Esophagus squamous epithelium (tissue), 5 donors: Measurements from ENCODE around the gene RIPOR2. TPM values are rescaled to one million over a fixed set of nuclear protein-coding genes. Genes with fewer than 3 reads are reported as not detected.

Experiments used
- DNase-seq: peaks from one replicate; lab custom pipeline; 2025; lab: John Stamatoyannopoulos, UW
- H3K27ac ChIP-seq, 4 donors: fragments of 200-600 bp; sonication (generic); one replicate each; pipeline ENCODE4 v1.5.1; 2016 to 2019; ENCODE audit warnings: mild to moderate bottlenecking in 1 of 4
- H3K27me3 ChIP-seq, 4 donors: fragments of 200-600 bp; sonication (generic); 1 replicate in 3 of 4; 2 replicates in 1 of 4; pipeline versions ENCODE4 v1.5.1 to v1.6.0; 2017 to 2021; ENCODE audit warnings: antibody characterized with exemption in 1 of 4
- H3K36me3 ChIP-seq, 3 donors: fragments of 200-600 bp; sonication (generic); one replicate each; pipeline ENCODE4 v1.5.1; 2016 to 2019
- H3K4me1 ChIP-seq, 3 donors: fragments of 200-600 bp; sonication (generic); one replicate each; pipeline ENCODE4 v1.5.1; 2017 to 2019
- H3K4me3 ChIP-seq, 4 donors: fragments of 200-600 bp; sonication (generic); 1 replicate in 3 of 4; 2 replicates in 1 of 4; pipeline ENCODE4 v1.5.1; 2016 to 2019; ENCODE audit warnings: mild to moderate bottlenecking in 2 of 4, moderate library complexity in 1 of 4
- H3K9me3 ChIP-seq, 3 donors: fragments of 200-600 bp; sonication (generic); one replicate each; pipeline ENCODE4 v1.5.1; 2016 to 2019
- POLR2A ChIP-seq, 4 donors: fragments of 450-650 bp; IDR thresholded peaks; one replicate each; pipeline ENCODE4 v1.6.1; 2017; ENCODE audit warnings: antibody characterized with exemption in 4 of 4, mild to moderate bottlenecking in 4 of 4, moderate library complexity in 3 of 4
- WGBS, 2 donors: methylation state at CpG; one replicate each; pipeline ENCODE4 v1.1.5; 2018; 5-methylcytosine and 5-hydroxymethylcytosine counted together
- intact Hi-C: fragments of 100-400 bp; cut with DNase I; formaldehyde crosslinking; loops from one replicate; pipeline ENCODE4 v1.15.0; 2022
- total RNA-seq, 4 donors: library from RNA; depleted of rRNA; stranded (reverse); fragments of >200 nt; gene quantifications; one replicate each; pipeline ENCODE4 v1.1.0, GENCODE V29; 2016
- TF ChIP-seq, protein P1 (sequence below), 6 experiments: fragments of 450-650 bp in 4 of 6; fragments of 200-600 bp in 2 of 6; sonication (generic) in 2 of 6; IDR thresholded peaks; one replicate each; pipeline ENCODE4 v1.5.1; 2016 to 2019; ENCODE audit warnings: antibody characterized with exemption in 6 of 6, mild to moderate bottlenecking in 4 of 6, moderate library complexity in 4 of 6
- donor health status: DM: yes; HTN: yes; CAD: no.

The RIPOR2 gene
- total RNA-seq, 4 donors from 2014 or later = 0.83 to 4.4 (median 3.3) TPM

DNA sequence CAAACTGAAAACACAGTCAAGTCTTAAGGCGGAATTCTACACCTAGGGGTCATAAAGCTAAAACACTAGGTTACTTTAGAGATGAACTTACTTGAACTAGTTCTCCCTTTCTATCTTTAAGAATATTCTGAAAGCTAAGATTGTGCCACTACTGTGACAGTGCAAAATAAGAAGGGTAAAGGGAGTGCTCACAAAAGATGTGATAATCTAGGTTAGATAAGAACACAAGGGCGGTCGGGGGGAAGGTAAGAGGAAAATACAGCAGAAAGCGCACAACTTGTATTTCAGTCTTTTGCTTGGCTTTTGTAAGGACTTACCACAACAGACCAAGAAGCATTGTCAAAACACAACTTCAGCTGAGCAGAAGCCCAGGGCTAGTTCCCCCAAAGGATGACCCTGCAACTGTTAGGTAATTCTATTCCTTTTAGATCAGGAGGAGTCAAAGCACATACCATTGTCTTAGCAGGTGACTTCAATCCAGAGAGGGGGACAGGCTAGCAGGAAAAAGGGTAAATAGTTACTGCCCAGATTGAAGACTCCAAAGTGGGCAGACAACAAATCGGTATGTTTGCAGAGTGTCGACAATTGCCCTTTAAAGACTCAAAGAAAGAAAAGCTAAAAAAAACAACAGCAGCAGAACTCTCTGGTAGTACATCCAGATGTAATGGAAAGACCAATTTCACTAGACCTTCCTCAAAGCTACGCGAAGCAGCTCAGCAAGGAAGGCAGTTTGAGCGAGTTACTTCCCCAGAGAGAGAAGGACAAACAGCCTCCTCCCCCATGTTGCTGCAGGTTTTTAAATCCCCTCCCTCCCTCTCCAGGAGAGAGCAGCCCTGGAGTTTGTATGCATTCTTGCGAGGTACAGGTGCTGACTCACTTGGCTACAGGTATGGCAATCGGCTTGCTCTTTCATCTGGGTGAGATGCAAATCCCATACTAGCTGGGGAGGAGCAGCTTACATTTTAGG lies 59.0 kb downstream of the RIPOR2 start:
- no peaks in the 10 kb centered on the region for H3K4me1 ChIP-seq
- no peak for TF ChIP-seq POLR2A (IDR thresholded peaks at IDR 0.05)
- TF ChIP-seq, protein P1, sequence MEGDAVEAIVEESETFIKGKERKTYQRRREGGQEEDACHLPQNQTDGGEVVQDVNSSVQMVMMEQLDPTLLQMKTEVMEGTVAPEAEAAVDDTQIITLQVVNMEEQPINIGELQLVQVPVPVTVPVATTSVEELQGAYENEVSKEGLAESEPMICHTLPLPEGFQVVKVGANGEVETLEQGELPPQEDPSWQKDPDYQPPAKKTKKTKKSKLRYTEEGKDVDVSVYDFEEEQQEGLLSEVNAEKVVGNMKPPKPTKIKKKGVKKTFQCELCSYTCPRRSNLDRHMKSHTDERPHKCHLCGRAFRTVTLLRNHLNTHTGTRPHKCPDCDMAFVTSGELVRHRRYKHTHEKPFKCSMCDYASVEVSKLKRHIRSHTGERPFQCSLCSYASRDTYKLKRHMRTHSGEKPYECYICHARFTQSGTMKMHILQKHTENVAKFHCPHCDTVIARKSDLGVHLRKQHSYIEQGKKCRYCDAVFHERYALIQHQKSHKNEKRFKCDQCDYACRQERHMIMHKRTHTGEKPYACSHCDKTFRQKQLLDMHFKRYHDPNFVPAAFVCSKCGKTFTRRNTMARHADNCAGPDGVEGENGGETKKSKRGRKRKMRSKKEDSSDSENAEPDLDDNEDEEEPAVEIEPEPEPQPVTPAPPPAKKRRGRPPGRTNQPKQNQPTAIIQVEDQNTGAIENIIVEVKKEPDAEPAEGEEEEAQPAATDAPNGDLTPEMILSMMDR (IDR thresholded peaks at IDR 0.05) = no peak
- no peak overlapping the region for H3K4me3 ChIP-seq
- DNase-seq = no peak
- intact Hi-C loops = no loop called here
- H3K27me3 ChIP-seq = no peaks in the 10 kb centered on the region
- H3K9me3 ChIP-seq = peaks cover 0 to 8% (median 0%) of the 10 kb centered on the region in 3 donors
- 66 to 76% methylated on average over 11 of the region's 11 CpGs for WGBS, 2 donors
- no peaks in the 10 kb centered on the region for H3K36me3 ChIP-seq
- H3K27ac ChIP-seq = no peak overlapping the region

DNA sequence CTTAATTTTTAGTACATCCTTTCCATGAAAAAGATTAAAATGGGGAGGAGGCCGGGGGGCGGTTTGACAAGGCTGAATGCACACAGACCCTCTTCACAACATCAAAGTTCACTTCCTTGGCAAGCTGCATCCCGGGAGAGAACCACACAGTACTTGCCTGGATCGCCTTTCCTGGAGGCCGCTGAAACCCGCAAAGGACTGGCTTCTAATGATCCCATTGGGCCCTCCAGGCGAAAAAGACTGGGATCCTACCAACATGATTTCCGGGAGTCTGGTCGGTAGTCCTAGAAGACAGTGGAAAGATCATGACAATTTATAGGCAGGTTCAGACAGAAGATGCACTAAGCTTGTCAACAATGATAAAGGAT lies 60.2 kb downstream of the RIPOR2 start:
- H3K4me3 ChIP-seq = no peak overlapping the region
- DNase-seq = no peak
- WGBS, 2 donors = 85% methylated on average over 8 of the region's 9 CpGs
- no peaks in the 10 kb centered on the region for H3K4me1 ChIP-seq
- H3K27ac ChIP-seq = no peak overlapping the region
- no peaks in the 10 kb centered on the region for H3K27me3 ChIP-seq
- no peaks in the 10 kb centered on the region for H3K36me3 ChIP-seq
- TF ChIP-seq, protein P1 (IDR thresholded peaks at IDR 0.05) = no peak
- TF ChIP-seq POLR2A (IDR thresholded peaks at IDR 0.05) = no peak
- H3K9me3 ChIP-seq = peaks cover 0 to 8% (median 0%) of the 10 kb centered on the region in 3 donors
- intact Hi-C loops = no loop called here

DNA sequence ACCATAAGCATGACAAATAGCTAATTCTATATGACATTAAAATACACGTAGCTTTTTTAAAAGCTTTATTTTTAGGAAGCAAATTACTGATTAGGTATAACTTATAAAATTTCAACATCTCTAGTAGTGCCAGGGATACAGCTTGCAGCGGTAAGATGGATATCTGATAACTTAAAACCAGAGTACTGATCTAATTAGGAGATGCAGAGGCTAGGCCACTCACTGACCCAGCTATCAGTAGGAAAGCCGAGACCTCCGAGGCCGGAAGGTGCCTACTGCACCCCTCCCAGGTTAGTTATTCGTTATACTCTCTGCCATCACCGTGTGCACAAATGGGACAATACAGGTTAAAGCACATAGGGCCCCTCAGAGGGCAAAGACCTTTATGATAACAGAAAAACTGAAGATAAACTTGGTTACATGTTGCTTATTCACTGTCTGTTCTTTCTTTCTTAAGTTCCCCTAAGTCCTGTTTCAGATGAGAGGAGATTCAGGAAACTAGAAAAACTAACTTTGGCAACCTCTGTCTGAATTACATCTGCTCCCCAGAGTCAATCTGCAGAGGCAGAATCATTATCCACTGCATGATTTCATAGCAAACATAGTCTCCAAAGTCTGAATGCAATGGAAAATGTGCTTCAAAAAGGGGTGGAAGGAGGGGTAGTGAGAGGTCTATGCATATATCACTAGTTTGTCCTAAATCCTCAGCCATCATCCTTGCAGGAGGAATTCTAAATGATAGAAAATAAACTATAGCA lies 60.8 kb downstream of the RIPOR2 start:
- Histone ChIP-seq H3K36me3 (no peaks in the 10 kb centered on the region), H3K27ac (no peak overlapping the region), H3K27me3 (no peaks in the 10 kb centered on the region), H3K9me3 (peaks cover 0 to 8% (median 0%) of the 10 kb centered on the region in 3 donors), H3K4me1 (no peaks in the 10 kb centered on the region), H3K4me3 (no peak overlapping the region)
- no peak for DNase-seq
- whole genome bisulfite sequencing, 2 donors = 81 to 86% methylated on average over 7 of the region's 7 CpGs
- TF ChIP-seq, protein P1 (IDR thresholded peaks at IDR 0.05) = no peak
- no peak for TF ChIP-seq POLR2A (IDR thresholded peaks at IDR 0.05)
- intact Hi-C loops = no loop called here

DNA sequence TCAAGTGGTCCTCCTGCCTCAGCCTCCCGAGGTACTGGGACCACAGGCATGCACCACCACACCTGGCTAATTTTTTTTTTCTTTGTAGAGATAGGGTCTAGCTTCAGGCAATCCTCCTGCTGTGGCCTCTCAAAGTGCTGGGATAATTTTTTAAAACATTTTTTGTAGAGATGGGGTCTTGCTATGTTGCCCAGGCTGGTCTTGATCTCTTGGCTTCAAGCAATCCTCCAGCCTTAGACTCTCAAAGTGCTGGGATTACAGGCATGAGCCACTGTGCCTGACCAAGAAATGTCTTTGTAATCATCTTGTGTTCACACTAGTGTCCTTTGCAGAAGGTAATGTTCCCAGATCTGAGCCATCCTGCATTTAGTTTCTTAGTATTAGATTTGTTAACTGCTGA lies 61.6 kb downstream of the RIPOR2 start:
- TF ChIP-seq POLR2A (IDR thresholded peaks at IDR 0.05) = no peak
- TF ChIP-seq, protein P1 (IDR thresholded peaks at IDR 0.05) = no peak
- DNase-seq = no peak
- H3K27ac ChIP-seq = no peak overlapping the region
- no peak overlapping the region for H3K4me3 ChIP-seq
- H3K27me3 ChIP-seq = no peaks in the 10 kb centered on the region
- no peaks in the 10 kb centered on the region for H3K36me3 ChIP-seq
- WGBS, 2 donors = 92 to 100% methylated on average over 1 of the region's 1 CpG
- intact Hi-C loops = no loop called here
- peaks cover 0 to 8% (median 0%) of the 10 kb centered on the region in 3 donors for H3K9me3 ChIP-seq
- H3K4me1 ChIP-seq = no peaks in the 10 kb centered on the region

DNA sequence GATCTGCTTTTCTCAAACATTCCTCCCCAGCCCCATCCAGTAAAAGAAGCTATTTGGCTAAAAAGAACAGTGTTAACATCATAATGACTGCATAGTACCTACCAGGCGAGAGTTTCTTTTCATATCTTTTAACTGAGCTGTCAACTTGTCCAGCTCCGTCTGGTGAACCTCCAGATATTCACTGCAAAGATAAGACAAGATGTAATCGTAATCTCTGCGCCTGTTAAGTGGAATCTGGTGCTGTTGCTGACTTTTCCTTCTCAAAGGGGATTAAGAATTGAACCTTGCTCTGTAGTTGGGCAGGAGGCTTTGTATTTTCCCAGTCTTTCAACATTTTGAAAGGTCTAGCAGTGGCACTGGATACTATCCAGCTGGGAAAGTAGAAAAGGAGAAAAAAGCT lies 63.0 kb downstream of the RIPOR2 start:
- DNase-seq = no peak
- TF ChIP-seq, protein P1 (IDR thresholded peaks at IDR 0.05) = no peak
- TF ChIP-seq POLR2A (IDR thresholded peaks at IDR 0.05) = no peak
- Histone ChIP-seq H3K9me3 (peaks cover 0 to 8% (median 0%) of the 10 kb centered on the region in 3 donors), H3K4me3 (no peak overlapping the region), H3K36me3 (no peaks in the 10 kb centered on the region), H3K4me1 (no peaks in the 10 kb centered on the region), H3K27ac (no peak overlapping the region), H3K27me3 (no peaks in the 10 kb centered on the region)
- WGBS, 2 donors = 87 to 89% methylated on average over 4 of the region's 4 CpGs
- intact Hi-C loops = no loop called here
